NCI-H2196 (cell line): ENCODE measurements around the gene GPR150.

Experiments used
- DNase-seq: peaks from one replicate; lab custom pipeline; 2025; ENCODE audit not compliant: unreplicated experiment; lab: John Stamatoyannopoulos, UW

The GPR150 gene

GRCh38 chr5:95620030-95620869 lies at the start of gene GPR150:
Gene GPR150, plus strand, starts transcription at chr5:95620087. Its CDS starts 189 bp downstream, at chr5:95620276.
- DNase-seq: peak; percentile 36

DNA sequence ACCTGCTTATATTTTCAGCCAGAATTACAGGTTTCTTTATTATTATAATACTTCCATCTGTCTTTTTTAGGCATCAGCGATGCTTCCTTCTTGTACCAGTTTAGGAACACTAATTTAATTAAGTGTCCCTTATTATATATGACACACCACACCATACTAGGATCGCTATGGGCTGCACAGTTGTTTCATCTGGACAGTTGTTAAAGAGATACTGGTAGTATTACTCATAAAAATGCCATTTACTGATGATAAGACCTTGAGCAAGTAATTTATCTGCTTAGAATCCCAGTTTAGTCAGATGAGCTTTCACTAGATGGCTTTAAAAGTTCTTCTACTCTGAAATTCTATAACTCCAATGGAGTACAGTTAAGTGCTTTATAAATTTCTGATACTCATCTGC lies 47.9 kb upstream of the GPR150 start:
- DNase-seq: no peak

- no peak for DNase-seq
Observed at GRCh38 chr5:95581576-95581975, 38.3 kb upstream of the GPR150 start.

DNA sequence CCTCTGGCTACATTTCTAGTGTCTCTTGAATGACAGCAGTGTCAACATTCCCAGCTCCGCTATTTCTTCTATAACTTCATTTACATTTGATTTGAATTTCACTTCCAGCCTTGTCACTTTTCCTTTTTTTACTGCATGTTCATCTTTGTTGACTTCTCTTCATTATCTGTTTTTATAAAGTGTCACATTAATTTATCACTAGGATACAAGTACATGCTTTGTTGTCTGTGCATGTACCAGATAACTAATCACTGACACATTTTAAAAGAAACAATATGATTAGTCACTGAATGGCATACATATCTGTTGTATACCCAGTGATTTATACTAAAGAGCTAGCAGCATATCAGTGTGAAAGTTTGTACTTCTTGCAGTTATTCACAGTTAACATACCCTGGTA lies 35.9 kb upstream of the GPR150 start:
- DNase-seq: no peak

GRCh38 chr5:95590880-95591279 lies 29.0 kb upstream of the GPR150 start:
- no peak for DNase-seq

DNA sequence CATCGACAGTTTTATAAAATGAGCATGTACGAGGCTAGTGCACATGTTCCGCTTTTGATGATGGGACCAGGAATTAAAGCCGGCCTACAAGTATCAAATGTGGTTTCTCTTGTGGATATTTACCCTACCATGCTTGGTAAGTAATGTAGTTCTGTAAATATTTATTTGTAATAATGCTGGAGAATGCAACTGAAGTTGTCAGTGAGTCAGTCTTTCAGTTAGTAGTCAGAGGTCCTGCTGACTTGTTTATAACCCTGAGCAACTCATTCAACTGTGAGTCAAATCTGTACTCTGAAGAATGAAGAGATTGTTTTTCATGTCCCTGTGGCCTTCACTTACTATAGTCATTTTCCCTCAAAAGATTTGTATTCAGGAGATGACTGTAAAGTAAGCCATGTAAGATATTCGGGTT lies 28.4 kb upstream of the GPR150 start:
- no peak for DNase-seq

DNA sequence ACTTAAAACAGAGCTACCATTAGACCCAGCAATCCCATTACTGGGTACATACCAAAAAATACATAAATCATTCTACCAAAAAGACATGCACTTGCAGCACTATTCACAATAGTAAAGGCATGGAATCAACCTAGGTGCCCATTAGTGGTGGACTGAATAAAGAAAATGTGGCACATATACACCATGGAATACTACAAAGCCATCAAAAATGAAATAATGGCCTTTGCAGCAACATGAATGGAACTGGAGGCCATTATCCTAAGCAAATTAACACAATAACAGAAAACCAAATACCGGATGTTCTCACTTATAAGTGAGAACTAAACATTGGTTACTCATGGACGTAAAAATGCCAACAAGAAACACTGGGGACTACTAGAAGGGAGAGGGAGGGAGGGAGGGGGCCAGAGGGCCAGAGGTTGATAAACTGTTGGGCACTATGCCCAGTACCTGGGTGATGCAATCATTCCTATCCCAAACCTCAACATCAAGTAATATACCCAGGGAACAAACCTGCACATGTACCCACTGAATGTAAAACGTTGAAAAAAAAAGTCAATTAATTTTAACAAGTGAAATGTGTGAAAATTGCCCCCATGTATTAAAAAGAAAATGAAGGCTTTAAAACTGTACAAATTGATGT lies 24.5 kb upstream of the GPR150 start:
- DNase-seq: no peak

GRCh38 chr5:95599252-95599651 lies 20.6 kb upstream of the GPR150 start:
- DNase-seq: no peak

GRCh38 chr5:95600557-95600956 lies 19.3 kb upstream of the GPR150 start:
- DNase-seq: no peak

- DNase-seq: no peak
Observed at GRCh38 chr5:95605786-95606185, 14.1 kb upstream of the GPR150 start.

- DNase-seq: no peak
Observed at GRCh38 chr5:95606419-95606818, 13.5 kb upstream of the GPR150 start.

DNA sequence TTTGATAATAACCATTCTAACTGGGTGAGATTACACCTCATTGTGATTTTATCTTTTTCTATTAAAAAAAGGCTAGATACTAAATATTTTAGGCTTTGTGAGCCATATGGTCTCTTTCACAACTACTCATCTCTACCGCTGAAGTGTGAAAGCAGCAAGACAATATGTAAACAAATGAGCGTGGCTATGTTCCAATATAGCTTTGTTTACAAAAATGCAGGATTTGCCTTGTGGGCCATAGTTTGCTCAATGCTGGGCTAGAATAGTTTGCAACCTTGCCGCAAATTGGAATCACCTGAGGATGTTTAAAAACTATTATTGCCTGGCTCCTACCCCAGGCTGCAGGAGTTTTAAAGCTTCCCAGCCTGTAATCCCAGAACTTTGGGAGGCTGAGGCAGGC lies 10.2 kb upstream of the GPR150 start:
- DNase-seq: no peak

GRCh38 chr5:95610546-95610945 lies 9.3 kb upstream of the GPR150 start:
- DNase-seq: no peak

- DNase-seq: no peak
Observed at GRCh38 chr5:95611396-95611795, 8.5 kb upstream of the GPR150 start.

DNA sequence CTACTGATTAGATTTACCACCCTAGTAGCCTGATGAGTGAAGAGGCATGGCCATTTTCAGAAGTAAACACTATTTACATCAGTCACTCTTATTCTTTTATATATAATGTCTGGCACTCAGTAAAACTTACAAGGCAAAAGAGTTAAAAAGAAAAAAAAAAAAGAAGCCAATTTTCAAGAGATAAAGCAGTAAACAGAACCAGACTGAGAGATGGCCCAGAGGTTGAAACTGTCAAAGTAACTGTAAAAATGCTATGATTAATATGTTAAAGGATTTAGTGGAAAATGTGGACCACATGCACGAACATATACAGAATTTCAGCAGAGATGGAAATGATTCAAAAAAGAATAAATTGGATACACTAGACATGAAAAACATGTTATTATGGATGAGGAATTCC lies 6.4 kb upstream of the GPR150 start:
- no peak for DNase-seq

DNA sequence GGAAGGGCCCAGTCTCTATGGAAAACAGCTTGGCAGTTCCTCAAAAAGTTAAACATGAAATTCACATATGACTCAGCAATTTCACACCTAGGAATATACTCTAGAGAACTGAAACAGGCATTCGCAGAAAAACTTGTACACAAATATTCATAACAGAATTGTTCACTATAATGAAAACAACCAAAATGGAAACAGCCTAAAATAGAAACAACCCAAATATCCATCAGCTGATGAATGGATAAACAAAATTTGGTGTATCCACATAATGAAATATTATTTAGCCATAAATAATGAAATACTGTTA lies 4.8 kb upstream of the GPR150 start:
- no peak for DNase-seq

DNA sequence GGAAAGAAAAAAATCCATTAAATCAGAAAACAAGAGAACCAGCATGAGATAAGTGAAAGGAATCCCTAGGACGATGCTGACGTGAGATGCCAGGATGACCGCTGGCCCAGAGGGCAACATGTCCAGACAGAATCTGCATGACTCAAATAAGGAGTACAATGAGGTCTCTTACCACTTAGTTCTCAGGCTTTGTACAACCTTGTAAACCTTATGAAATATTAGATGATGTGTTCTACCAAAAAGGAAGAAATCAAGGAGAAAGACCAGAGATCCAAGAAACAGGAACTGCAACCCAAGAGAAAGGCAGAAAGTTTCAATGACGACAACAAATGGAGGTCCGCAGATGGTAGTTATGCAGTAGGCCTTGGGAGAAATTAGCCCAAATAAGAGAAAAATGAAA lies 2.8 kb upstream of the GPR150 start:
- DNase-seq: no peak

GRCh38 chr5:95619096-95619495 lies 791 bp upstream of the GPR150 start:
- no peak for DNase-seq

DNA sequence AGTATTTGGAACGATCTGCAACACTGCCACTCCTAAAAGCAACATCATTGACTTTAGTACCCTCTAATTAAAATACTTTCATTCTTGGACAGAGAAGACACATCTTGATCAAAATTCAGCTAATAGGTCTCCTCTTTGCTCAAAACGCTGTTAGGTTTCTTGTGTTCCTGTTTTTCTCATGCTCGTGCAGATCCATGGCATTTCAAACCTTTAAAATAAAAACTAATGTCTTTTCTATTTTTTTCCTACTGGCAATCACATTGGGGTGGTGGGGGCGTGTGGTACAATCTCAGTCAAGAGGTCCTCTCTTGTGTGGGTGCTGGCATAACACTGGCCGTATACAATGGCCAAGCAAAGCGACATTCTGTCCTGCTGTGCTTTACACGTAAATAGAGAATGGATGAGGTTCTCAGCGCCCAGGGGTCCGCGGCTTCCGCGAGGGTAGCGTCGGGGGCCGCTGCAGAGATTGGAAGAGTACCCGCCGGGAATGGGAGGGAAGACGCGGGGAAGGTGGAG lies 315 bp upstream of the GPR150 start:
- DNase-seq: no peak

DNA sequence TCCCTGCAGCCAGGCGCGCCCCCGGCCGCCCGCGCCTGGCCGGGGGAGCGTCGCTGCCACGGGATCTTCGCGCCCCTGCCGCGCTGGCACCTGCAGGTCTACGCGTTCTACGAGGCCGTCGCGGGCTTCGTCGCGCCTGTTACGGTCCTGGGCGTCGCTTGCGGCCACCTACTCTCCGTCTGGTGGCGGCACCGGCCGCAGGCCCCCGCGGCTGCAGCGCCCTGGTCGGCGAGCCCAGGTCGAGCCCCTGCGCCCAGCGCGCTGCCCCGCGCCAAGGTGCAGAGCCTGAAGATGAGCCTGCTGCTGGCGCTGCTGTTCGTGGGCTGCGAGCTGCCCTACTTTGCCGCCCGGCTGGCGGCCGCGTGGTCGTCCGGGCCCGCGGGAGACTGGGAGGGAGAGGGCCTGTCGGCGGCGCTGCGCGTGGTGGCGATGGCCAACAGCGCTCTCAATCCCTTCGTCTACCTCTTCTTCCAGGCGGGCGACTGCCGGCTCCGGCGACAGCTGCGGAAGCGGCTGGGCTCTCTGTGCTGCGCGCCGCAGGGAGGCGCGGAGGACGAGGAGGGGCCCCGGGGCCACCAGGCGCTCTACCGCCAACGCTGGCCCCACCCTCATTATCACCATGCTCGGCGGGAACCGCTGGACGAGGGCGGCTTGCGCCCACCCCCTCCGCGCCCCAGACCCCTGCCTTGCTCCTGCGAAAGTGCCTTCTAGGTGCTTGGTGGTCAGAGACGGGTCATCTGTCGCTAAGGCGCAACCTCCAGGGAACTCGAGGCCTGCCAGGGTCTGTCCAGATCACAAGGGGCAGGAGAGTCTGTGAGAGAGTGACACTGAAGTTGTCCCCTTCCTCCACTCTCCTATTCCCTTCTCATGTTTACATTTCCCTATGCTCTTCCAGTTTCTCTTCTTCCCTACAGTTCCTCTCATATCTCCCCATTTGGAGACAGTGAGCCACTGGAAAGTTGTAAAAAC lies 1.3 kb downstream of the GPR150 start:
- DNase-seq: peak; percentile 26

DNA sequence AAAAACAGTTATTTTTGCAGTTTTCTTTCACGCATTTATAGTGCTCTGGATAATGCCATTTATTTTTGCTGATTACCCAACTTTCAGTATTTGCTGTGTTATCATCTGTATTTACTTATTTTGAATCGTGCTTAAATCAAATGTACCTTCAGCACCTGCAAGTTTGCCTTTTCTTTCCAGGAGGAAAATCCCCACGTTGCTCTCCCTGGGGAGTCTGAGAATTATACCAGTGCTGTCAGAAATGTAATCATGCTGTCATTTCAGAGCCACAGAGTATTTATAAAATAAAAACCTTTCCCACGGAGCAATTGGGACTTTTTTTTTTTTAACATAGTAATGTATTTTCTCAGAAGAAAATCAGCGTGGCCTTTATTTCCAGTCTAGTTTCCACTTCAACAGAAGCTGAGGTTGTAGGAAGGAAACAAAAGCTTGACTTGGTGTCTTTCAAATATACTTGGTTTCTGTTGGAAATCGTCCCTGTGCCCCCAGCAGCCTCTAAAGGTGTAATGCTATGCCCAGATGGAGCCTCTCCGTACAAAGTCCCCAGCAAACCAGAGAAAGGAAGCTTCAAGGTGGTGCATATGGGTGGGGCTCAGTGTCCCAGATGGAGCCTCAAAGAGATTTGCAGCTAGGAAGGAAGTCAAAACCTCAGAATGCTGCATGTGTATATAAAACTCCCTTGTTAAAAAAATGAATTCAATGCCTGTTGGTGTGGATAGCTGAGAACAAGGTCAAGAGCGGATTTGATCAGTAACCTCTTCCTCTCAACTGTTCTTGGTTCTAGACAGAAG lies 2.1 kb downstream of the GPR150 start:
- no peak for DNase-seq
